ENCODE data around the gene LTO1.

LTO1 gene

GRCh38 chr11:69635804-69636511 is 39.2 kb downstream of the LTO1 start:
- no peak for DNase-seq (ENCODE audit: low read depth in 1 of 2, low spot score in 1 of 2)

GRCh38 chr11:69635195-69635594 is 40.0 kb downstream of the LTO1 start:
- TF ChIP-seq CTCF (IDR thresholded peaks at IDR 0.05; ENCODE audit: insufficient read depth, low read length), result no peak
- no peak for TF ChIP-seq POLR2AphosphoS5 (IDR thresholded peaks at IDR 0.05; ENCODE audit: low read depth)
- no peak for TF ChIP-seq GABPA (IDR thresholded peaks at IDR 0.05; ENCODE audit: low read depth)
- Histone ChIP-seq H3K27ac (replicated peaks) (no peak overlapping the region), H3K4me3 (replicated peaks; ENCODE audit: insufficient read depth, low read length) (no peak overlapping the region), H3K27me3 (ENCODE audit: insufficient read depth, poor library complexity, severe bottlenecking) (peaks cover 35% of the 10 kb centered on the region)
- DNase-seq (ENCODE audit: low read depth in 1 of 2, low spot score in 1 of 2), result no peak

More at GRCh38 chr11:69635804-69636511, 39.2 kb downstream of the LTO1 start:
- no peak overlapping the region for H3K4me3 ChIP-seq (replicated peaks; ENCODE audit: insufficient read depth, low read length)
- H3K27ac ChIP-seq (replicated peaks), result no peak overlapping the region
- H3K27me3 ChIP-seq (ENCODE audit: insufficient read depth, poor library complexity, severe bottlenecking), result peaks cover 40% of the 10 kb centered on the region
- TF ChIP-seq SPI1 (IDR thresholded peaks at IDR 0.05; ENCODE audit: borderline replicate concordance, low read depth), result no peak
- no peak for TF ChIP-seq GABPA (IDR thresholded peaks at IDR 0.05; ENCODE audit: low read depth)

GRCh38 chr11:69634590-69634989 is 40.6 kb downstream of the LTO1 start:
- TF ChIP-seq REST (IDR thresholded peaks at IDR 0.05; ENCODE audit: insufficient replicate concordance, low read depth) (no peak), GABPA (IDR thresholded peaks at IDR 0.05; ENCODE audit: low read depth) (no peak), SPI1 (IDR thresholded peaks at IDR 0.05; ENCODE audit: borderline replicate concordance, low read depth) (no peak)
- H3K27ac ChIP-seq (replicated peaks), result no peak overlapping the region
- H3K4me3 ChIP-seq (replicated peaks; ENCODE audit: insufficient read depth, low read length), result no peak overlapping the region
- peaks cover 29% of the 10 kb centered on the region for H3K27me3 ChIP-seq (ENCODE audit: insufficient read depth, poor library complexity, severe bottlenecking)
- DNase-seq (ENCODE audit: low read depth in 1 of 2, low spot score in 1 of 2), result no peak

- no peak overlapping the region for H3K4me3 ChIP-seq (replicated peaks; ENCODE audit: insufficient read depth, low read length)
- TF ChIP-seq CTCF (IDR thresholded peaks at IDR 0.05; ENCODE audit: insufficient read depth, low read length), result no peak
- TF ChIP-seq GABPA (IDR thresholded peaks at IDR 0.05; ENCODE audit: low read depth), result no peak
- no peak for DNase-seq (ENCODE audit: low read depth in 1 of 2, low spot score in 1 of 2)
- no peak overlapping the region for H3K27ac ChIP-seq (replicated peaks)
- peaks cover 28% of the 10 kb centered on the region for H3K27me3 ChIP-seq (ENCODE audit: insufficient read depth, poor library complexity, severe bottlenecking)
Observed at GRCh38 chr11:69634069-69634468, 41.1 kb downstream of the LTO1 start.

GRCh38 chr11:69632900-69633299 is 42.3 kb downstream of the LTO1 start:
- TF ChIP-seq REST (IDR thresholded peaks at IDR 0.05; ENCODE audit: insufficient replicate concordance, low read depth), result no peak
- TF ChIP-seq GABPA (IDR thresholded peaks at IDR 0.05; ENCODE audit: low read depth), result no peak
- TF ChIP-seq POLR2AphosphoS5 (IDR thresholded peaks at IDR 0.05; ENCODE audit: low read depth), result no peak
- no peak for TF ChIP-seq SPI1 (IDR thresholded peaks at IDR 0.05; ENCODE audit: borderline replicate concordance, low read depth)
- TF ChIP-seq CTCF (IDR thresholded peaks at IDR 0.05; ENCODE audit: insufficient read depth, low read length), result no peak
- H3K4me3 ChIP-seq (replicated peaks; ENCODE audit: insufficient read depth, low read length), result no peak overlapping the region

More at GRCh38 chr11:69632900-69633299, 42.3 kb downstream of the LTO1 start:
- Histone ChIP-seq H3K27me3 (ENCODE audit: insufficient read depth, poor library complexity, severe bottlenecking) (peaks cover 19% of the 10 kb centered on the region), H3K27ac (replicated peaks) (no peak overlapping the region)
- DNase-seq (ENCODE audit: low read depth in 1 of 2, low spot score in 1 of 2), result no peak

Measured in HL-60 (cell line).